ENCODE measurements around the gene RBM22.

RBM22 gene

GRCh38 chr5:150692276-150692675 is 8.6 kb downstream of the RBM22 start:
- TF ChIP-seq CTCF (IDR thresholded peaks at IDR 0.05; ENCODE audit: extremely low read depth, missing control alignments): no peak
- DNase-seq (ENCODE audit: low spot score): no peak

DNA sequence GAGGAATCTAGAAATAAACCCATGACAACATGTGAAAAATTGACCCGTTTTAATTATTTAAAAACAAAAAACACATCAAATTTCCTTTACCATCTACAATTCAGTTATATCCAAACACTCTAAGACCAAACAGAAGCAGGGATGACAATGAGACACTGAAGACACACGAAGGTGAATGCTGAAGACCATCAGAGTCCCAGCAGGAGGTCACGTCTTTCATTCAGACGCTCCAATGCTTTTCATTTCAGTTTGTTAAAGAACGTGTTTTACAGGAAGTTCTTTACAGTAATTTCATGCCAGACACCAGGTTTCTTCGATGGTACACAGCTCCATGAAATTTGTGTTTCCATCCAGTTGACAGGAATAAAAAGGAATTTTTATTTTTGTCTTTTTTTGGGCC is 10.1 kb downstream of the RBM22 start:
- no peak for DNase-seq (ENCODE audit: low spot score)
- TF ChIP-seq CTCF (IDR thresholded peaks at IDR 0.05; ENCODE audit: extremely low read depth, missing control alignments): no peak

DNA sequence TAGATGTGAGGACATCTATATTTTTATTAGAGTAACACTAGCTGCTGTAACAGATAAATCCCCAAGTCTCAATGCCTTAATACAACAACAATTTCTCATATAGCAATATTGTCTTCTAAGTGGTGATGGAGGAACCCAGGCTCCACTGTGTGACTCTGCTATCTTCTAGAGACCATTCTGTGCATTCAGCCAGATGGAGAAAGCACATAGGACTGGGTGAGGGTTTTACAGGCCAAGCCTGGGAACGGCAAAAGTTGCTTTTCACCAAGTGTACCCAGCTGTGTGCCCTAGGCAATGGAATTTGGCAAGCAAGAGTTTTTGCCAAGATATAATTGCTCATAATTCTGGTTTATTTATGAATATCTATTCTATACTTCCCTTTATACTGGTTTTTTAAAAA is 11.7 kb downstream of the RBM22 start:
- DNase-seq (ENCODE audit: low spot score): no peak
- no peak for TF ChIP-seq CTCF (IDR thresholded peaks at IDR 0.05; ENCODE audit: extremely low read depth, missing control alignments)

DNA sequence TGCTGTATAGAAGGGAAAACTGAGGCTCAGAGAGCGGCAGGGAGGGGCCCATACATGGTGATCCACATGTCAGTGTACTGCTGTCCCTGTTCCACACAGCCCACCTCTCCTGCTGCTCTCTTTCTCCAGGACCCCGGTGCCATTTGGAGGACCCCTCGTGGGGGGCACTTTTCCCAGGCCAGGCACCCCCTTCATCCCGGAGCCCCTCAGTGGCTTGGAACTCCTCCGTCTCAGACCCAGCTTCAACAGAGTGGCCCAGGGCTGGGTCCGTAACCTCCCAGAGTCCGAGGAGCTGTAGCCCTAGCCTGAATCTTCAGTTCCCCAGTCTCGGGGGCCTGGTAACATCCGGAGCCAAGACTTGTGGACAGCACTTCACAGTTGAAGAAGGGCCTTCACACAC is 24.3 kb downstream of the RBM22 start:
- DNase-seq (ENCODE audit: low spot score): no peak
- TF ChIP-seq CTCF (IDR thresholded peaks at IDR 0.05; ENCODE audit: extremely low read depth, missing control alignments): no peak

DNA sequence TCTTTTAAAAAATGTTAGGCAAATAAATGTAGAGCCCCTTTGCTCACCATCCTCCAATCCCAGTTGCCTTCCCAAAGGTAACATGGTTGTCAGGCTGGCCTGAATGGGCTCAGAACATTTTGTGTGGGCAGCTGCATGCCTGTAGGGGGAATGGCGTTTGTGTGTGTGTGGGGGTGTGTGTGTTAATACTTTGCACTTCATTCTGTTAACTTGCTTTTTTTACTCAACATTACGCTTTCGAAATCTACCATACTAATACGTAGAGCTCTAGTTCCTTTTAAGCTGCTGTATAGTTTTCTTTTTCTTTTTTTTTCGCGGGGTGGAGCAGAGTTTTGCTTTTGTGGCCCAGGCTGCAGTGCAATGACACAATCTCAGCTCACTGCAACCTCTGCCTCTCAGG is 25.8 kb downstream of the RBM22 start:
- no peak for TF ChIP-seq CTCF (IDR thresholded peaks at IDR 0.05; ENCODE audit: extremely low read depth, missing control alignments)
- DNase-seq (ENCODE audit: low spot score): no peak

- no peak for TF ChIP-seq CTCF (IDR thresholded peaks at IDR 0.05; ENCODE audit: extremely low read depth, missing control alignments)
Measured at GRCh38 chr5:150674341-150674821, 26.5 kb downstream of the RBM22 start.

DNA sequence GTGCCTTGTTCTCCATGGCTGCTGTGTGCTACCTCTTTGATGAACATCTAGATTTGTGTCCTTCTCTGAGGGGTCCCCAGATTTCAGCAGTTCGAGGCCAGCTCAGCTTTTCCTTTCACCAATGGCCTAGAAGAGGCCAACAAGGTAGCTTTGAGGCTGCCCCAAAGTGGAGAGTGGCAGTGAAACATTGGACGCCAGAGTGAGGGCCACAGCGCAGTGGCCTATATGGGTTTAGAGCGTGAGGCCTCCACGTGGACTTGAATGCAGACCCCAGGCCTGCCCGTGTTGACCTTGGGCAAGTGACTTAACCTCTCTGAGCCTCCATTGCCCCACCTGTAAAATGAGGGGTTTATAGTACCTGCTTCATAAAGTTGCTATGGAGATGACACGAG is 28.0 kb downstream of the RBM22 start:
- DNase-seq (ENCODE audit: low spot score): peak; percentile 13
- TF ChIP-seq CTCF (IDR thresholded peaks at IDR 0.05; ENCODE audit: extremely low read depth, missing control alignments): no peak

More at GRCh38 chr5:150674341-150674821, 26.5 kb downstream of the RBM22 start:
- no peak for DNase-seq (ENCODE audit: low spot score)
